Measurements from ENCODE around the gene EPS8.

DNA sequence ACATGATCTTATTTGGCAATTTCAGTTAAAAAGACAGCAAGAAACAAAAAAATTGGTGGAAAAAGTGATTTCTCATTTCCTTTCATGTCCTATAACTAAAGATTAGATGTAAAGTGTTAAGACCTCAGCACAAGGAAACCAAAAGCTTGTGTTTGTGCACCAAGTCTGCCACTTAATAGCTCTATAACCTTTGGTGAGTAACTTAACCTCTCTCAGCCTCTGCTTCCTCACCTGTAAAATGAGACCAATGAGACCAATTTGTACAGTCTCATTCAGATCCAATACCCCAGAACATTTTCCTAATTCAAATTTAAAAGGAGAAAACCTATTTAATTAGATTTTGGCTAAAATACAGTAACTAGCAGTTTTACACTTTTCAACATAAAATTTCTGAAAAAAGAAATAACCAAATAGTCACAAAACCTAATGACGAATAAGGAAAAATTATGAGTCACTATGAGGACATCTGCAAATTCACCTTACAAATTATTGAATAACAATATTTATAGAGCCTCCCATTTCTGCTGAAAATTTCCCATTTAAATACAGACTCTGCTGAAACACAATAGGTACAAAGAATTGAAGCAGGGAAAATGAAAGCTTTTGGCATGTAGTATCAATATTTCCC lies 71.1 kb downstream of the EPS8 start:
- no peak for TF ChIP-seq YY1 (IDR thresholded peaks at IDR 0.05; ENCODE audit: insufficient read depth, insufficient read length)
- no peak for TF ChIP-seq SUZ12 (IDR thresholded peaks at IDR 0.05; ENCODE audit: extremely low read depth, insufficient read depth, insufficient read length)
